Measurements from ENCODE around the gene OSBPL8.

The OSBPL8 gene

GRCh38 chr12:76573840-76574373 lies 14.3 kb upstream of the OSBPL8 start:
- no peak overlapping the region for H3K27ac ChIP-seq (ENCODE audit: low read depth, low read length)
- no peak overlapping the region for H3K9ac ChIP-seq (ENCODE audit: low read depth in 1 of 2, low read length in 2 of 2)
- H3K9me3 ChIP-seq (ENCODE audit: control insufficient read depth in 1 of 2, low read length in 2 of 2), result no peaks in the 10 kb centered on the region
- no peaks in the 10 kb centered on the region for H3K36me3 ChIP-seq (ENCODE audit: control insufficient read depth in 1 of 2, insufficient read depth in 2 of 2, low read length in 2 of 2)
- H3K4me3 ChIP-seq (ENCODE audit: low read depth in 1 of 2, low read length in 2 of 2), result no peak overlapping the region
- no peaks in the 10 kb centered on the region for H3K4me1 ChIP-seq (ENCODE audit: control insufficient read depth in 1 of 2, insufficient read depth in 2 of 2, low read length in 2 of 2)
- H3K27me3 ChIP-seq (ENCODE audit: control insufficient read depth in 1 of 2, insufficient read depth in 2 of 2, low read length in 2 of 2), result no peaks in the 10 kb centered on the region

- Histone ChIP-seq H3K36me3 (ENCODE audit: control insufficient read depth in 1 of 2, insufficient read depth in 2 of 2, low read length in 2 of 2) (no peaks in the 10 kb centered on the region), H3K27ac (ENCODE audit: low read depth, low read length) (no peak overlapping the region), H3K9me3 (ENCODE audit: control insufficient read depth in 1 of 2, low read length in 2 of 2) (no peaks in the 10 kb centered on the region), H3K4me3 (ENCODE audit: low read depth in 1 of 2, low read length in 2 of 2) (no peak overlapping the region), H3K9ac (ENCODE audit: low read depth in 1 of 2, low read length in 2 of 2) (no peak overlapping the region), H3K4me1 (ENCODE audit: control insufficient read depth in 1 of 2, insufficient read depth in 2 of 2, low read length in 2 of 2) (no peaks in the 10 kb centered on the region), H3K27me3 (ENCODE audit: control insufficient read depth in 1 of 2, insufficient read depth in 2 of 2, low read length in 2 of 2) (no peaks in the 10 kb centered on the region)
Observed at GRCh38 chr12:76571256-76571655, 11.7 kb upstream of the OSBPL8 start.

- Histone ChIP-seq H3K9ac (ENCODE audit: low read depth in 1 of 2, low read length in 2 of 2) (no peak overlapping the region), H3K36me3 (ENCODE audit: control insufficient read depth in 1 of 2, insufficient read depth in 2 of 2, low read length in 2 of 2) (no peaks in the 10 kb centered on the region), H3K27ac (ENCODE audit: low read depth, low read length) (no peak overlapping the region), H3K4me3 (ENCODE audit: low read depth in 1 of 2, low read length in 2 of 2) (no peak overlapping the region), H3K4me1 (ENCODE audit: control insufficient read depth in 1 of 2, insufficient read depth in 2 of 2, low read length in 2 of 2) (no peaks in the 10 kb centered on the region), H3K27me3 (ENCODE audit: control insufficient read depth in 1 of 2, insufficient read depth in 2 of 2, low read length in 2 of 2) (no peaks in the 10 kb centered on the region), H3K9me3 (ENCODE audit: control insufficient read depth in 1 of 2, low read length in 2 of 2) (no peaks in the 10 kb centered on the region)
Observed at GRCh38 chr12:76569685-76570604, 10.4 kb upstream of the OSBPL8 start.

- H3K36me3 ChIP-seq (ENCODE audit: control insufficient read depth in 1 of 2, insufficient read depth in 2 of 2, low read length in 2 of 2), result no peaks in the 10 kb centered on the region
- H3K27me3 ChIP-seq (ENCODE audit: control insufficient read depth in 1 of 2, insufficient read depth in 2 of 2, low read length in 2 of 2), result no peaks in the 10 kb centered on the region
- H3K9ac ChIP-seq (ENCODE audit: low read depth in 1 of 2, low read length in 2 of 2), result no peak overlapping the region
- no peaks in the 10 kb centered on the region for H3K4me1 ChIP-seq (ENCODE audit: control insufficient read depth in 1 of 2, insufficient read depth in 2 of 2, low read length in 2 of 2)
- H3K27ac ChIP-seq (ENCODE audit: low read depth, low read length), result no peak overlapping the region
- H3K9me3 ChIP-seq (ENCODE audit: control insufficient read depth in 1 of 2, low read length in 2 of 2), result no peaks in the 10 kb centered on the region
- H3K4me3 ChIP-seq (ENCODE audit: low read depth in 1 of 2, low read length in 2 of 2), result no peak overlapping the region
Observed at GRCh38 chr12:76568888-76569551, 9.4 kb upstream of the OSBPL8 start.

GRCh38 chr12:76568130-76568529 lies 8.6 kb upstream of the OSBPL8 start:
- H3K4me3 ChIP-seq (ENCODE audit: low read depth in 1 of 2, low read length in 2 of 2), result no peak overlapping the region
- no peak overlapping the region for H3K27ac ChIP-seq (ENCODE audit: low read depth, low read length)
- no peaks in the 10 kb centered on the region for H3K9me3 ChIP-seq (ENCODE audit: control insufficient read depth in 1 of 2, low read length in 2 of 2)
- H3K27me3 ChIP-seq (ENCODE audit: control insufficient read depth in 1 of 2, insufficient read depth in 2 of 2, low read length in 2 of 2), result no peaks in the 10 kb centered on the region
- H3K4me1 ChIP-seq (ENCODE audit: control insufficient read depth in 1 of 2, insufficient read depth in 2 of 2, low read length in 2 of 2), result no peaks in the 10 kb centered on the region
- H3K36me3 ChIP-seq (ENCODE audit: control insufficient read depth in 1 of 2, insufficient read depth in 2 of 2, low read length in 2 of 2), result no peaks in the 10 kb centered on the region
- H3K9ac ChIP-seq (ENCODE audit: low read depth in 1 of 2, low read length in 2 of 2), result no peak overlapping the region

- H3K27me3 ChIP-seq (ENCODE audit: control insufficient read depth in 1 of 2, insufficient read depth in 2 of 2, low read length in 2 of 2), result no peaks in the 10 kb centered on the region
- H3K27ac ChIP-seq (ENCODE audit: low read depth, low read length), result no peak overlapping the region
- peaks cover 0 to 7% of the 10 kb centered on the region in 2 donors for H3K4me1 ChIP-seq (ENCODE audit: control insufficient read depth in 1 of 2, insufficient read depth in 2 of 2, low read length in 2 of 2)
- no peaks in the 10 kb centered on the region for H3K36me3 ChIP-seq (ENCODE audit: control insufficient read depth in 1 of 2, insufficient read depth in 2 of 2, low read length in 2 of 2)
- H3K9me3 ChIP-seq (ENCODE audit: control insufficient read depth in 1 of 2, low read length in 2 of 2), result no peaks in the 10 kb centered on the region
- H3K4me3 ChIP-seq (ENCODE audit: low read depth in 1 of 2, low read length in 2 of 2), result no peak overlapping the region
- H3K9ac ChIP-seq (ENCODE audit: low read depth in 1 of 2, low read length in 2 of 2), result no peak overlapping the region
Observed at GRCh38 chr12:76563061-76563460, 3.5 kb upstream of the OSBPL8 start.

GRCh38 chr12:76562130-76562529 lies 2.6 kb upstream of the OSBPL8 start:
- Histone ChIP-seq H3K4me1 (ENCODE audit: control insufficient read depth in 1 of 2, insufficient read depth in 2 of 2, low read length in 2 of 2) (peaks cover 1 to 10% of the 10 kb centered on the region in 2 donors), H3K4me3 (ENCODE audit: low read depth in 1 of 2, low read length in 2 of 2) (no peak overlapping the region), H3K27me3 (ENCODE audit: control insufficient read depth in 1 of 2, insufficient read depth in 2 of 2, low read length in 2 of 2) (no peaks in the 10 kb centered on the region), H3K9ac (ENCODE audit: low read depth in 1 of 2, low read length in 2 of 2) (no peak overlapping the region), H3K9me3 (ENCODE audit: control insufficient read depth in 1 of 2, low read length in 2 of 2) (no peaks in the 10 kb centered on the region), H3K36me3 (ENCODE audit: control insufficient read depth in 1 of 2, insufficient read depth in 2 of 2, low read length in 2 of 2) (no peaks in the 10 kb centered on the region), H3K27ac (ENCODE audit: low read depth, low read length) (no peak overlapping the region)

GRCh38 chr12:76560086-76560491 lies 518 bp upstream of the OSBPL8 start:
- Histone ChIP-seq H3K27me3 (ENCODE audit: control insufficient read depth in 1 of 2, insufficient read depth in 2 of 2, low read length in 2 of 2) (no peaks in the 10 kb centered on the region), H3K36me3 (ENCODE audit: control insufficient read depth in 1 of 2, insufficient read depth in 2 of 2, low read length in 2 of 2) (no peaks in the 10 kb centered on the region), H3K9me3 (ENCODE audit: control insufficient read depth in 1 of 2, low read length in 2 of 2) (no peaks in the 10 kb centered on the region), H3K4me3 (ENCODE audit: low read depth in 1 of 2, low read length in 2 of 2) (peak overlapping the region; percentile 90 to 100), H3K4me1 (ENCODE audit: control insufficient read depth in 1 of 2, insufficient read depth in 2 of 2, low read length in 2 of 2) (peaks cover 6 to 10% of the 10 kb centered on the region in 2 donors), H3K27ac (ENCODE audit: low read depth, low read length) (peak overlapping the region; percentile 91), H3K9ac (ENCODE audit: low read depth in 1 of 2, low read length in 2 of 2) (peak overlapping the region; percentile 94 to 98)

GRCh38 chr12:76558684-76559399 lies 729 bp downstream of the OSBPL8 start:
- Histone ChIP-seq H3K9me3 (ENCODE audit: control insufficient read depth in 1 of 2, low read length in 2 of 2) (no peaks in the 10 kb centered on the region), H3K27me3 (ENCODE audit: control insufficient read depth in 1 of 2, insufficient read depth in 2 of 2, low read length in 2 of 2) (no peaks in the 10 kb centered on the region), H3K4me3 (ENCODE audit: low read depth in 1 of 2, low read length in 2 of 2) (peak overlapping the region; percentile 90 to 100), H3K4me1 (ENCODE audit: control insufficient read depth in 1 of 2, insufficient read depth in 2 of 2, low read length in 2 of 2) (peaks cover 6 to 10% of the 10 kb centered on the region in 2 donors), H3K36me3 (ENCODE audit: control insufficient read depth in 1 of 2, insufficient read depth in 2 of 2, low read length in 2 of 2) (no peaks in the 10 kb centered on the region), H3K27ac (ENCODE audit: low read depth, low read length) (peak overlapping the region; percentile 96), H3K9ac (ENCODE audit: low read depth in 1 of 2, low read length in 2 of 2) (peak overlapping the region; percentile 94 to 98)

Measured in duodenal mucosa (tissue), 2 donors.